Measurements from ENCODE around the gene ID2.

The ID2 gene

GRCh38 chr2:8650256-8650655 is 31.6 kb upstream of the ID2 start:
- Histone ChIP-seq H3K4me1 (ENCODE audit: control insufficient read depth in 1 of 2, insufficient read depth in 1 of 2, low read depth in 1 of 2, low read length in 1 of 2) (peaks cover under 1 to 3% of the 10 kb centered on the region in 2 experiments), H3K9me3 (no peaks in the 10 kb centered on the region), H3K4me3 (ENCODE audit: low read depth in 1 of 2, low read length in 1 of 2) (no peak overlapping the region), H3K27me3 (no peaks in the 10 kb centered on the region), H3K27ac (no peak overlapping the region), H3K36me3 (no peaks in the 10 kb centered on the region)
- TF ChIP-seq CTCF (IDR thresholded peaks at IDR 0.05): no peak

GRCh38 chr2:8652774-8653426 is 29.0 kb upstream of the ID2 start:
- Histone ChIP-seq H3K4me1 (ENCODE audit: control insufficient read depth in 1 of 2, insufficient read depth in 1 of 2, low read depth in 1 of 2, low read length in 1 of 2) (peaks cover 0 to 6% of the 10 kb centered on the region in 2 experiments), H3K27ac (no peak overlapping the region), H3K9me3 (no peaks in the 10 kb centered on the region), H3K4me3 (ENCODE audit: low read depth in 1 of 2, low read length in 1 of 2) (no peak overlapping the region), H3K36me3 (no peaks in the 10 kb centered on the region), H3K27me3 (peaks cover 8% of the 10 kb centered on the region)
- no peak for TF ChIP-seq CTCF (IDR thresholded peaks at IDR 0.05)

GRCh38 chr2:8653485-8653884 is 28.4 kb upstream of the ID2 start:
- H3K4me3 ChIP-seq (ENCODE audit: low read depth in 1 of 2, low read length in 1 of 2): no peak overlapping the region
- no peak for TF ChIP-seq CTCF (IDR thresholded peaks at IDR 0.05)
- no peaks in the 10 kb centered on the region for H3K9me3 ChIP-seq
- H3K27ac ChIP-seq: no peak overlapping the region
- no peaks in the 10 kb centered on the region for H3K36me3 ChIP-seq
- H3K27me3 ChIP-seq: peaks cover 11% of the 10 kb centered on the region
- H3K4me1 ChIP-seq (ENCODE audit: control insufficient read depth in 1 of 2, insufficient read depth in 1 of 2, low read depth in 1 of 2, low read length in 1 of 2): peaks cover 0 to 6% of the 10 kb centered on the region in 2 experiments

DNA sequence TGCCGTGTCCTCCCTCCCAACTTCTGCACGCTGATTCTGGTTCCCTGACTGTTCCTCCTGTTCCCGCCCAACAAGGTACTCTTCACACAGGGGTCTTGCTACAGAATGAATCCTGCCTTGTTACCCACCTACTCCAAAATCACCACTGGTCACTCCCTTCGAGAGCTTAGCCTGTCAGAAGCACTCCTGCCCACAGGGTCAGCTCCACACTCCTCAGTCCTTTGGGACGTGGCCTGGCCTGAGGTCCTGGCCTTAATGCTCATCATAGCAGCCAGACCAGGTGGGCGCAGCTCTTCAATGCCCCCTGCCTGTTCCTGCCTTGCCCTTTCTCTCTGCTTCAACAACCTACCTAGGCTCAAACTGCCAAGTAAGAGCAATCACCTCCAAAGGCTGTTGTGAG is 27.8 kb upstream of the ID2 start:
- Histone ChIP-seq H3K4me3 (ENCODE audit: low read depth in 1 of 2, low read length in 1 of 2) (no peak overlapping the region), H3K9me3 (no peaks in the 10 kb centered on the region), H3K4me1 (ENCODE audit: control insufficient read depth in 1 of 2, insufficient read depth in 1 of 2, low read depth in 1 of 2, low read length in 1 of 2) (peaks cover 2 to 8% of the 10 kb centered on the region in 2 experiments), H3K27me3 (peaks cover 11% of the 10 kb centered on the region), H3K36me3 (no peaks in the 10 kb centered on the region), H3K27ac (no peak overlapping the region)
- no peak for TF ChIP-seq CTCF (IDR thresholded peaks at IDR 0.05)

GRCh38 chr2:8654483-8654882 is 27.4 kb upstream of the ID2 start:
- Histone ChIP-seq H3K27ac (no peak overlapping the region), H3K27me3 (peaks cover 11% of the 10 kb centered on the region), H3K4me1 (ENCODE audit: control insufficient read depth in 1 of 2, insufficient read depth in 1 of 2, low read depth in 1 of 2, low read length in 1 of 2) (peaks cover 6 to 12% of the 10 kb centered on the region in 2 experiments), H3K9me3 (no peaks in the 10 kb centered on the region), H3K4me3 (ENCODE audit: low read depth in 1 of 2, low read length in 1 of 2) (no peak overlapping the region), H3K36me3 (no peaks in the 10 kb centered on the region)
- TF ChIP-seq CTCF (IDR thresholded peaks at IDR 0.05): no peak
